ENCODE measurements around the gene CD82.

Gene CD82

DNA sequence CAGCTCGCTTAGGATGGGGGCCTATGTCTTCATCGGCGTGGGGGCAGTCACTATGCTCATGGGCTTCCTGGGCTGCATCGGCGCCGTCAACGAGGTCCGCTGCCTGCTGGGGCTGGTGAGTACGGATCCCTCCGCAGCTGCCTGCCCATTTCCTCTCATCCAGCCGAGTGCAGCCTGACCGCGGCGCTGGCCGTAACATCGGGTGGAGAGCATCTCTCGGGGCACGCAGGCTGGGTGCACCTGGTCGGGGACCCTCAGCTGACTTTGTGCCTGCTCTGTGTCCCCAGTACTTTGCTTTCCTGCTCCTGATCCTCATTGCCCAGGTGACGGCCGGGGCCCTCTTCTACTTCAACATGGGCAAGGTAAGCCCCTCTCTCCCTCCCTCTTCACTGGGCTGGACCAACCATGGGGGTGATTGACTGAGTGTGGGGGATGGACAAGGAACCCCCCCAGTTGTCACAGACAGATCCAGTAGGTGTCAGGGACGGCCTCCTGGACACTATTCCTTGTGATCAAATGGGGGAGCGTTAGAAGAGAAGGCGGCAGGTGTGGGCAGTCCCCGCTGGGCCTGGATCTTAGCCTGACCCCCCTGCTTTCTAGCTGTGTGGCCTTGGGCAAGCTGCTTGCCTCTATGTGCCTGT is 39.7 kb downstream of the CD82 start:
- DNase-seq = no peak

GRCh38 chr11:44605965-44606364 is 40.5 kb downstream of the CD82 start:
- DNase-seq = no peak

DNA sequence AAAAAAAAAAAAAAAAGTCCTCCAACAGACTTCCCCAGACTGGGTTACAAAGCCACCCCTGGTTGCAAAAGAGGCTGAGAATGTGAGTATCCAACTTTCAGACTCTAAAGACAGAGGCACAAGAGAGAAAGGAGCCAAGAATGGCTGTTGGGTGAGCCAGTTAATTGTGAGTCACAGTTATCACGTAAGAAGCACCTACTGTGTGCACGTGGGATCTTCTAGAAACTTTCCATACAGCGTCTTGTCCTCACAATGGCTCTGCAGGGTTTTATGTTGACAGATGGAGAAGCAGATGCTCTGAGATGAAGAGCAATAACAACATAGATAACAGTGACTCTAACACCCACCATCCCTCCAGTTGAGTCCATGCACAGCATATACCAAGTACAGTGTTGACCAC is 41.0 kb downstream of the CD82 start:
- DNase-seq = no peak

DNA sequence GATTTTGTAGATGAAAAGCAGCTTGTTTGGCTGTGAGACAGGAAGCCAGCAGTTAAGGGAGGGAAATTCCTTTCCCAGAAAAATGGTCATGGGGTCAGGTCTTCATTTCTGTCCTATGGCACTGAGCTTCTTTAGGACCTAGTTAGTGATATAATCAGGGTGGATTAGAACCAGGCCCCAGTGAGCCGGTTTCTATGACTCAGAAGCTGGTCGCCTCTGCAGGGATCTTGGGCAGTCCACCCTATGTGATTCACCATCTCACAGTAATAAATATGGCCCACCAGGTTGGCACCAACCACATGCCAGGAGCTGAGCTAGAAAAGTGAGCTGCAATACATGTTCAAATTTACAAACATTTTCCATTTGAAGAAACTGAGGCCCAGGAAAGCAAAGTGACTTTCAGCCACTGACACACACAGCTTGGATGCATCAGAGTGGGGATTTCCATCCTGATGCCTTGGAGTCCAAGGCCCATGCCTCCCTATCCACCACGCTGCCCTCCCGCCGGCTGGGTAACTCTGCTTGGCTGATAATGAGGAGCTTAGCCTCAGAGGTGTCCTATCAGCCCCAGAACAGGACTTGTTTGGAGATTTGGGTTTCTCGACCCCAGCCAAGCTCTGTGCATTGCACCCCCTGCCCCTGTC is 42.0 kb downstream of the CD82 start:
- no peak for DNase-seq

DNA sequence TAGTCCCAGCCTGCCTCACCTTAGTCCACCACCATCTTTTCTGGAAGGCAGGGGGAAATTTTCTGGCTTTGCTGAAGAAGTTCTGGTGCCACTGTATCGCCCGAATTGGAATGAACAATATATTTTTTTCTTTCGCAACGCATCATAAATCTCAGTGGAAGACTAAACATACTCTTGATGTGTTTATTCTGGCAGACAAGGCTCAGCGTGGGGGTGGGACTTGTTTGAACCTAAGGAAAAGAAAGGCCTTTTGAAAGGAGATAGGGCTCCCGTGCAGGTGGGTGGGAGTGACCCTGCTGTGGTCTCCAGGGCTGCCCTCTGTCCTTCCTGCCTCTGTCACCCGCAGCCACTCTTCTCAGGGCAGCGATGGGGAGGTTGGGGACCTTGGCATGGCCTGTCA is 42.5 kb downstream of the CD82 start:
- DNase-seq = no peak

DNA sequence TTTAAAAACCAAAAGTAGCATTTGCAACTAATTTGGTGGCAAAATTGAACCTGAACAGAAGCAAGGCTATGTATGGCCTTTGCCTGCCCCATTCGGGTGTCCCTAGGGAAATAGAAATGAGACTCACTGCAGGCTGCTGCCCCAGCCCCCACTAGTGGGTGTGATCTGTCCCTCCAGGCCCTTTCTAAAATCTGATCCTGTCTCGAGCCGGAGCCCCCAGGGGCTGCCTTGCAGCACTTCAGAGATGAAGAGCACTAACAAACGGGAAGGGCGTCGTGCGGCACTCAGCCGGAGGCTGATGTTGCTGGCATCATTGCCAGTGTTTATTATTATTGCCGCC is 43.2 kb downstream of the CD82 start:
- DNase-seq = no peak

DNA sequence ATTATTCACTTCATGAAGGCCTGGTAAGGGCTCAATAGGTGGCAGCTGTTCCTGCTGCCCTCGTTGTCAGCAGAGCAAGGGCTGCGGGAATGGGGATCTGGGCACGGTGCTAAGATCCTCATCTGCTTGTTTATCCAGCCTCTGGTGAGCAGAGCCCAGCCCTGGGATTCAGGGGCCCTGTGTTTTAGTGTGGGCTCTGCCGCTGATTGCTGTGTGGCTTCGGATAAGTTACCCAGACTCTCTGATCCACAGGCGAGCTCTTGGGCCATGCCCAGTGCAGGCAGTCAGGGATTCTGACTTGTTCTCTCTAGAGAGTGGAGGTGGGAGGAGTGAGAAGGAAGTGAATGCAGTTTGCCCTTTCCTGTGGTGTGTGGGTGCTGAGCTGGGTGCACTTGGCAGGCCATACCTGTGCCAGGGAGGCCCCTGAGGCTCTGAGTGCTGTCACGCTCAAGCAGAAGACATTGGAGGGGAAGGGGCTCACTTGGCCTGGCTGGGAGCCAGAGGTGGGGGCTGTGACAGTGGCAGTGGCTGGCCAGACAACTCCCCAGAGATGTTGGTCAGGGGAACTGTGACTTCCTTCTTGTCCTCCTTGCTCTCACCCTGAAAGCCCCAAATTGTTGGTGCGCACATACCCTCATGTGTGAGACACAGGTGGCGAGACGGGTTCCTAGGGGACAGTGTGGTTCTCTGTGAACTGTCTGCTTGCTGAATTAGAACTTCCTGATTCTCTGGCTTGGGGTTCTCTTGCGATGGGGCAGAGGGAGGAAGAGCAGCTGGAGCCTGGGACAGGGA is 43.7 kb downstream of the CD82 start:
- DNase-seq = no peak

DNA sequence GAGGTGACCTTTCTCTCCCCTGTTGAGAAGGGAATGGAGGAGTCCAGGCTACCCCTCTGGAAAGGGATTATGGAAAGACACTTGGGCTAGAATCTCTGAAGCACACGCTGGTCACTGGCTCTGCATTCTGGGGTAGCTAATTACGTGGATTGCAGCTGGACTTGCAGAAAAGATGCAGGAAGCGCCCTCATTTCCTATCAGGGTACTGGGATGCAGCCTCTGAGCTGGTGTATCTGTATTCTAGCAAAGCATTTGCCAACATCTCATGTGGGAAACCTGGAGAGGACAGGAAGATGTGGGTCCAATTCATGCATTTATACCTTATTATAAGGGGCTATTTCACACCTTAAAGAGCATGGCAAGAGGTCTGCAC is 44.3 kb downstream of the CD82 start:
- DNase-seq = no peak

DNA sequence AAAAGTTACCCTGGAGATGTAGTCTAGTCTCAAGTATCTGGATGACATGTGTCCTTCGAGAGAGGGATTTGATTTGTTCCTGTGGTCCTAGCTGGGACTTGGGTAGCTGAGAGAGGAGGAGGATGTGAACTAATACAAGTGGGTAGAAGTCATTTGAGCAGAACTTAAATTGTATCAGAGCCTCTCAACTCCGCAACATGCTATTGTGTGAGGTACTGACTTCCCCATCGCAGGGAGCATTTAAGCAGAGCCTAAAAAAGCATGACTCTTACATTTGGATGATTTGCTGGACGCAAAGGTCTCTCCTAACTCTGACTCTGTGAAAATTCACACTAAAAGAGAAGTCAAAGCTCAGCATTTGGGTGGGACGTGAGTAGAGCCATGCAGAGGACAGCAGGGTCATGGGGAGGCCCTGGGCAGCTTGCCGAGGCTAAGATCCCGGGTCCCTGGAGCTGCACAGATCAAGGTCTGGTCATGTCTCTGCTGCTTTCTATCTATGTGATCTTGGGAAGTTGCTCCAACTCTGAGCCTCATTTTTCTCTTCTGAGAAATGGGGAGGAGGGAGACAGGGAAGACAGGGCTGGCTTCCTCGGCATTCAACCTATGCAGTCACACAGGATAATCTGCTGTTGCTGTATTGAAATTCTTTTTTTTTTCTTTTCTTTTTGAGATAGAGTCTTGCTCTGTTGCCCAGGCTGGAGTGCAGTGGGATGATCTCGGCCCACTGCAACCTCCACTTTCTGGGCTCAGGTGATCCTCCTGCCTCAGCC is 44.9 kb downstream of the CD82 start:
- no peak for DNase-seq

- DNase-seq = no peak
These were observed 45.6 kb downstream of the CD82 start for GRCh38 chr11:44611088-44611487.

GRCh38 chr11:44611687-44612434 is 46.4 kb downstream of the CD82 start:
- DNase-seq = no peak

DNA sequence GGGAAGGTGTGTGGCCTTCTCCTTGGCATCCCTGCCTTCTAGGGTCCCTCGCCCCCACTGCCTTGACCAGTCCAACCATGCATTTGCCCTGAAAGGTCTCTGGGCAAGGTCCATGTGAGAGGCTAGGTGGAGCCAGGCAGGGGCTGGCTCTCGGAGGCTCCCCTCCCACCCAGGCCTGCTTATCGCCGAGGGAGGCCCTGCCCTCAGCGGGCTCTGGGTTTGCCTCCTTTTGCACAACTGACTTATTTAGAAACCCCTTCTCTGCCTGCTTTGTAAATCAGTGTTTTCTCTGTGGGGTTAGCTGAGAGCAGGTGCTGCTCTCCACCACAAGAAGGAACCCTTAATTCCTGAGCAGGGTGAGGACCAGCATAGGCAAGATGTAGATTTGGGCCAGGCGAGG is 47.7 kb downstream of the CD82 start:
- no peak for DNase-seq

GRCh38 chr11:44614281-44614775 is 48.9 kb downstream of the CD82 start:
- no peak for DNase-seq

DNA sequence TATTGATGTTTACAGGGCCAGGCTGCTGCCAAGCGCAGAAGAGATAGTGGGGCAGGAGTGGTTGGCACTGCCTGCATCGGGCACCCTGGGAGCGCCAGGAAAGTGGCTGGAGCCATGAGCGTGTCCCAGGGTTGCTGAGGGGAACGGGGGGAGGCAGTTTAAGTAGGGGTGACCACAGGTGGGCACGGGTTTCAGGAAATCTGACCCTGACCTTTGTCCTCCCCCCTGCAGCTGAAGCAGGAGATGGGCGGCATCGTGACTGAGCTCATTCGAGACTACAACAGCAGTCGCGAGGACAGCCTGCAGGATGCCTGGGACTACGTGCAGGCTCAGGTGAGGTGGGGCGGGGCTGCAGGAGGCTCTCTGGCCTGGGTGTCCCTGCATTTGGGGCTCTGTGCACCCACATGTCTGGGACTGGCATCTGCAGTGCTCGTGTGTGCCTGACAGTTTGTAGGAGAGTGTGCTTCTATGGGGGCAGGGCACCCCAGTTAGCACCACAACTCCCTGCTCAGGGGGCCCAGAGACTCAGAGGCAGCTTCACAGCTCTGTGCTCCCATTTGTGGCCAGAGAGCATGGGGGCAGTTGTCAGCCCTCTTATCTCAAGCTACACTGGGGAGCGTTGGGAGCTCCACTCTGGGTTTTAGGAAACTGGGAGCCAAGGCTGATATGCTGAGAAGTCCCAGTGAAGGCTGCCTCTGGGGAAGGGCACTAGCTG is 49.7 kb downstream of the CD82 start:
- DNase-seq = no peak

DNA sequence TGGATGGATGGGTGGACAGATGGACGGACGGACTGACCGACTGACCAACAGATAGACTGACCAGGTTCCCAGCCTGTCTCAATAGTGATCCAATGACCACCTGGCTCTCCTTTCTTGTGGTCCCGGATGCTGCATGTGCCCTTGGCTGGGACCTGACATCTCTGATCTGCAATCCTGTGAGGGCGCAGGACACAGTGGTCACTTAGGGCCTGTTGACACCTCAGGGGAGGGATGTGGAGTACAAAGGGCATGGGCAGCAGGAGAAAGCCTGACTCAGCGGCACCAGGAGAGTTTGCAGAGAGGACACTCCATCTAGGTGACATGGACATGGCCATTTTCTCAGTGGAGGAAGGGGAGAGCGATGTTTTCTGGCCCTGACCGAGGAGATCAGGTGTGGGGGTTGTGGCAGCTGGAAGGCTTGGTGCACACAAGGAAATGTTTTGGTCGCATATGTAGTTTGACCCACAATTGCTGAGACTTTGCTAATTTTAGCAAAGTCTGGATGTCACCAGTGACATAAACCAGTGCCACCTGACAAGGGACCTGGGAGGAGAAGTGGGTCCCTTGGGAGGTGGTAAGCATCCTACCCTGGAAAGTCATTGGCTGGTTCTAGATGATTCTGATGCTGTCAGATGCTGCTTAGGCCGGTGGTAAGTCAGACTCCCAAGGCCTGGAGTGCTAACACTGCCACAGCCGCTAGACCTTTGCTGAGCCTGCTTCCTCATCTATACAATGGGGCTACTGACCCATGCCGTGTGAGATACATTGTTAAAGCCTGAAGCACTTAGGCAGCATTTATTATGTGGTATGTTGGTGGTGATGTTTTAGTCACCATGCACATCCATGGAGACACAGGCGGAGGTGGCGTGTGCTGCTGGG is 50.7 kb downstream of the CD82 start:
- DNase-seq = no peak

DNA sequence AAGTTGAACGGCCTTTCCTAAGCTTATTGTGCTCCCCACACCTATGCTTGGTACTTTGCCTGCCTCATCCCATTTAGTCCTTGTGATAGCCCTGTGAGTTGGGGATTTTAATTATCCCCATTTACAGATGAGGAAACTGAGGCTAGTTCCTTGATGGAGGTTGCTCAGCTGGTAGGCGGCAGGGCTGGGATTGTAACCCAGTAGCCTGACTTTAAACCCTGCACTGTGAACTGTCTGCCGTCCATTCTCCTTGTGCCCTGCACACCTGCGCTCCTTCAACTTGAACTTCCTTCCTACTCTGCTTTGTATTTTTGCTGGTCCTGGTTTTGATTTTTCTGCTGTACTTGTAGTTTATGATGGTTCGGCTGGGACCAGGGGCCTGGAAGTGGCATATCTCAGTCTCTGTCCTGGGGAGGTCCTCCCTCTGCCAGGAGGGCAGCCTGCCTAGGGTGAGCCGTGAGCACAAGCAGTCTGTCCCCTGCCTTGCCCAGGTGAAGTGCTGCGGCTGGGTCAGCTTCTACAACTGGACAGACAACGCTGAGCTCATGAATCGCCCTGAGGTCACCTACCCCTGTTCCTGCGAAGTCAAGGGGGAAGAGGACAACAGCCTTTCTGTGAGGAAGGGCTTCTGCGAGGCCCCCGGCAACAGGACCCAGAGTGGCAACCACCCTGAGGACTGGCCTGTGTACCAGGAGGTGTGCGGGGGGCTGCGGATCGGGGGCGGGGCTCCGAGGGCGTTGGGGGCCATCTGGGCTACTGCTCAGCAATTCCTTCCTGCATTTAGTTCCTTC is 52.4 kb downstream of the CD82 start:
- DNase-seq = no peak

DNA sequence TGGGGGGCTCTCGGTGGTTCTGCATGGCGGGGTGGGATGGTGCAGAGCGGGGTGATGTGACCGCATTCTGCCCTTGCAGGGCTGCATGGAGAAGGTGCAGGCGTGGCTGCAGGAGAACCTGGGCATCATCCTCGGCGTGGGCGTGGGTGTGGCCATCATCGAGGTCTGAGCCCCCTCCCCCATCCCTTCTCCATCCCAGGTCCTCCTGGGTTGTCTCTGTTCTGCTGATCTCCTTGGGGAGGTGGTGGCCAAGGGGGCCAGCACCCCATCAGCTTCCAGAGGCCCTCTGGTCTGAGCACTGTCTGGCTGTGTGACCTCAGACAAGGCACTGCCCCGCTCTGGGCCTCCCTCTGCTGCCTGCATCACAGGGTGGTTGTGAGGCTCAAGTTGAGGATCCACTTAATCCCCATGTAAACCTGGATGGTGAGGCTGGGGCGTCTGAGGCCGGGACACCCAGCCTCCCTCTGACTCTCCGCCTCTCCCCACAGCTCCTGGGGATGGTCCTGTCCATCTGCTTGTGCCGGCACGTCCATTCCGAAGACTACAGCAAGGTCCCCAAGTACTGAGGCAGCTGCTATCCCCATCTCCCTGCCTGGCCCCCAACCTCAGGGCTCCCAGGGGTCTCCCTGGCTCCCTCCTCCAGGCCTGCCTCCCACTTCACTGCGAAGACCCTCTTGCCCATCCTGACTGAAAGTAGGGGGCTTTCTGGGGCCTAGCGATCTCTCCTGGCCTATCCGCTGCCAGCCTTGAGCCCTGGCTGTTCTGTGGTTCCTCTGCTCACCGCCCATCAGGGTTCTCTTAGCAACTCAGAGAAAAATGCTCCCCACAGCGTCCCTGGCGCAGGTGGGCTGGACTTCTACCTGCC is 53.3 kb downstream of the CD82 start:
- no peak for DNase-seq

- no peak for DNase-seq
These were observed 54.9 kb downstream of the CD82 start for GRCh38 chr11:44620328-44620725.

GRCh38 chr11:44621140-44621681 is 55.7 kb downstream of the CD82 start:
- peak; percentile 34 for DNase-seq

All from NCI-H748 treated with DMSO at 0.1 percent for 48 hours (cell line).